Stimulated activated CD4-positive, alpha-beta T cell treated with anti-CD3 and anti-CD28 coated beads, TNF-alpha, amount 100 ng/mL, for 48 hours (primary cell): ENCODE measurements around the gene TRIM39.
A peak's percentile ranks its signal among the peaks of the same experiment; 100 is the strongest.
"Not testable (repeated sequence)": the region's sequence is repeated elsewhere in the genome, so short reads cannot be mapped to it uniquely, and the experiment has no call there.

Experiments
- DNase-seq, 3 donors: peaks; one replicate each; pipeline ENCODE4 v3.0.0-alpha.2; 2020; ENCODE audit warnings: low read depth in 3 of 3

Gene TRIM39

DNA sequence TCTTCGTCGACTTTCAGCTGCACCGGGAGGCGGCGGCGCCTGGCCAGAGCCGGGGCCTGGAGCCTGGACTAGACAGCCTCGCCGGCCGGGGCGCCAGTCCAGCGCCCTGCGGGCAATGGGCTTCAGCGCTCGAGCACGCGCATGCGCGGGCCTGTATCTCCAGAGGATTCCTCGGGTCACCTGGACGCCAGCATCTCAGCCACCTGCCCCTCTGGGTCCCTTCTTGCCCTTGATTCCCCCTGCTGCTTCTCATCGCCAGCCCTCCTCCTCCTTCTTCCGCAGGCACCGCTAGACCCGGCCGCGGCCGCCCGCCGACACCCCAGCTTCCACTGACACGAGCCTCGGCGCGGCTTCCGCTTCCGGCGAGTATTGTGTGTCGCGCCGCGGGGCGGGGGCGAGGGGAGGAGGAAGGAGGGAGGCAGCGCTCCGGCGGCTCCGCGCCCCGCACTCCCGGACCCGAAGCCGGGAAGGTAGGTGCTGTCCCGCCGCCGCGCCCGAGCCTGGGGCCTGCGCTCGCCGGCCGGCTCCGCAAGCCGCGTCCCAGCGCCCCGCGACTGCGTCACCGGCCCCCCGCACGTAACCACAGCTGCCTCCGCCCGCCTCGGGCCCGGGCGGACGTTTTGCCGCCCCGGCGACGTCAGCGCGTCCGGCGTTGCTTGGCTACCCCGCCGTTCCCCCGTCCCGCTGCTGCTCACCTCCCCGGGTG, at the start of gene TRIM39:
Gene TRIM39, plus strand, starts transcription at position 402 of the 706 bp plus-strand sequence. CDS start 2,391 bp downstream, outside the sequence.
- peak; percentile 67 to 83 (median 80) for DNase-seq

DNA sequence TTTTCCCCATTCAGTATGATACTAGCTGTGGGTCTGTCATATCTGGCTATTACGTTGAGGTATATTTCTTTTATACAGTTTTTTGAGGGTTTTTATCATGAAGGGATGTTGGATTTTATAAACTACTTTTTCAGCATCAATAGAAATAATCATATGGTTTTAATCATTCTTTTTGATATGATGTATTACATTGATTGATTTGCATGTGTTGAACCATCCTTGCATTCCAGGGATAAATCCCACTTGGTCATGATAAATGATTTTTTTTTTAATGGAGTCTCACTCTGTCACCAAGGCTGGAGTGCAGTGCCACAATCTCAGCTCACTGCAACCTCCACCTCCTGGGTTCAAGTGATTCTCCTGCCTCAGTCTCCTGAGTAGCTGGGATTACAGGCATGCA, 45.7 kb upstream of the TRIM39 start:
- DNase-seq: not testable (repeated sequence)

DNA sequence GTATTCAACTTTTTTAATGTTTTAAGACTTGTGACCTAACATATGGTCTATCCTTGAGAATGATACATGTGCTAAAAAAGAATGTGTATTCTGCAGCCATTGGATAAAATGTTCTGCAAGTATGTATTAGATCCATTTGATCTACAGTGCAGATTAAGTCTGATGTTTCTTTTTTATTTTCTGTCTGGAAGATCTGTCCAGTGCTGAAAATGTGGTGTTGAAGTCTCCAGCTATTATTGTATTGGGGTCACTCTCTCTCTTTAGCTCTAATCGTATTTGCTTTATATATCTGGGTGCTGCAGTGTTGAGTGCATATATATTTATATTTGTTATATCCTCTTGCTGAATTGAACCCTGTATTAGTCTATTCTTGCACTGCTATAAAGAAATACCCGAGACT, 44.2 kb upstream of the TRIM39 start:
- no peak for DNase-seq

DNA sequence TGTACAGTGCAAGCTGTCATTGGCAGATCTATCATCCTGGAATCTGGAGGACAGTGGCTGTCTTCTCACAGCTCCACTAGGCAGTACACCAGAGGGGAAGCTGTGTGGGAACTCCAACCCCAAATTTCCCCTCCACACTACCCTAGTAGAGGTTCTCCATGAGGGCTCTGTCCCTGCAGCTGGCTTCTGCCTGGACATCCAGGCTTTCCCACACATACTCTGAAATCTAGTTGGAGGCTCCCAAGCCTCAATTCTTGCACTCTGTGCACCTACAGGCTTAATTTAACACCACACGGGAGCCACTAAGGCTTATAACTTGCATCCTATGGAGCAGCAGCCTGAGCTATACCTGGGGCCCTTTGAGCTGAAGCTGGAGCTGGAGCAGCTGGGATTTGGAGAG, 43.0 kb upstream of the TRIM39 start:
- DNase-seq: no peak

DNA sequence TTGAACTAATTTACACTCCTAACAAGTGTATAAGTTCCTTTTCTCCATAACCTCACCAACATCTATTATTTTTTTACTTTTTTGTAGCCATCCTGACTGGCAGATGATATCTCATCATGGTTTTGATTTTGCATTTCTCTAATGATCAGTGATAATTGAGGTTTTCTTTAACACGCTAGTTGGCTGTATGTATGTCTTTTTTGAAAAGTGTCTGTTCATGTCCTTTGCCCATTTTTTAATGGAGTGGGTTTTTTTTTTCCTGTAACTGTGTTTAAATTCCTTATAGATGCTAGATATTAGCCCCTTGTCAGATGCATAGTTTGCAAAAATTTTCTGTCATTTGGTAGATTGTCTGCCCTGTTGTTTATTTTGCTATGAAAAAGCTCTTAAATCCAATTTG, 39.6 kb upstream of the TRIM39 start:
- no peak for DNase-seq

DNA sequence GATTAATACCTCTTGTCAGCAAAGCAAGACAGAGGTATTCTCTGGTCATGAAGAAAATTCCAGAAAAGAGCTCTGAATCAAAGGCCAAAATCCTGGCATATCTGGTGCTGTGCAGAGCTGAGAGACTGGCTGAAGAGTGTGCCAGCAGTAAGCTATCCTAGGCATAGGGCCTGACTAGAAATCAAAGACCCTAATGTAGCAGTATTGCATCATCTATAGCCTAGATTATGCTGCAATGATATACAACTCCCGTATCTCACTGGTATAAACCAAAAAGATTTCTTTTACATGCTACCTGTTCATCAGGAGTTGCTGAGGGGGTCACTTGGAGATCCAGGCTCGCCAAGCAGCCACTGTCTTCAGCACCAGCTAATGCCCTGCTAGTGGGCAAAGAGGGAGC, 30.9 kb upstream of the TRIM39 start:
- no peak for DNase-seq

DNA sequence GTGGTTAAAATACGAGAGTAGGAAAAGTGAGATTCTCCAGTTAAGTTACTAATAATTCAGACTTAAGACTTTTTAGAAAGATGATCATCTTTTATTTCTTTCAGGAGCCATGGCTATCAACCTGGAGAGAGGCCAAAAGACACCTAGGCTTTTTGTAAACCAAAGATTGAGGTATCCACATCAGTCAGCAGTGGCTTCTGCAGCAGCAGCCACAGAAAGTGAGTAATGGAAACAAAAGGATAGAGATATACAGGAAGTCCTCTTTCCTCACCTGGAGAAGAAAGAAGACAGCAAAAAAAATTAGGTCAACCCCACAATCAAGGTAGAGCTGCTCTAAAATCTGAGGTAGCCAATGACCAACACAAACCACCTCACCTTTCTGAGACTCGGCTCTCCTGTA, 22.7 kb upstream of the TRIM39 start:
- no peak for DNase-seq

DNA sequence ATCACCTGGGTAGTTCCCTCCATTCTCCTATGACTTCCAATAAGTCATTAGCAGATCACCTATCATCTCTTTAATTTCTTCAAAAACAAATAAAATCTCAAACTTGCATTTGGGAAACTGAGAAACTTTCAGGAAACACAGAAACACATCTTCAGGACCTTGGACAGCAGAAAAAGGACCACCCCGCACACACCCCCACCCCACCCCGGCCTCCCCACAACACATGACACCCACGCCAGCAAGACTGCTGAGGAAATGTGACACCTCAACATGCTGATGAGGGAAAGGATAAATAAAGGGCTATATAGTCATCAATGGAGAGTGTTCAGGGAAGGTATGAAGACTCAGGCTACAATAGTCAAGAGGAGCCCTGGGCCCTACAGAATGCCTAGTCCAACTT, 15.6 kb upstream of the TRIM39 start:
- no peak for DNase-seq

DNA sequence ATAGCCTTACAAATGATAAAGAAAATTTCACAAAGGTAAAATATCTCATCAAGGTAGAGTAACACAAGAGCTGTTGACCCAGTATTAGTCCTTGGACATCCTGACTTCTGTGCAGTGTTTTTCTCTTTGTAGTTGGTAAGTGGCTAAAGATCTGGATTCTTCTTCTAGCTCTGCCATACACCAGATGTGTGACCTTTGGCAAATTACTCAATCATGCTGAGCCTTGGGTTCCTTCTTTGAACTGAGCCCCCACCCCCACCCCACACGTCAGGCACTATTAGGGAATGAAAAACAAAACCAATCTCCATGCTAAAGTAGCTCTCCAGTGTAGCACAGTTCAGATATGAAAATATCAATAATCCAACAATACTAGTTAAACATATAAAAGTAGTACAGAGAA, 15.1 kb upstream of the TRIM39 start:
- no peak for DNase-seq

DNA sequence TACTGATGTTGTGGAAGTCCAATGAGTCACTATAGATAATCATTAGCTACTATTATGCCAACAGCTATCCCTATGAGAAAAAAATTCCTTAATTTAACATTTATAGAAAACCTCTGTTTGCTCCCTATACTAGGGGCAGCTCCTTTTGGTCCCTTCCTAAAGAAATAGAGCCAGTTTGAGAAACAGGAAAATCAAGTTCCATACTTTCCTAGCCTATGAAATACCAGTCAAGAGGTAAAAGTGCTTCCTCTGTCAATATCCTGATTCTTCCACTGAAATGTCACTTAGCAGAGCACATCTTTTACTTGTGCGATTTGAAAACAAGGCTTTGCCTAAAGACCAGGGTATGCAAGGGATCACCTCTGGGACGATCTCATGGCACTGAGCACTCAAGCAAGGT, 14.5 kb upstream of the TRIM39 start:
- no peak for DNase-seq

DNA sequence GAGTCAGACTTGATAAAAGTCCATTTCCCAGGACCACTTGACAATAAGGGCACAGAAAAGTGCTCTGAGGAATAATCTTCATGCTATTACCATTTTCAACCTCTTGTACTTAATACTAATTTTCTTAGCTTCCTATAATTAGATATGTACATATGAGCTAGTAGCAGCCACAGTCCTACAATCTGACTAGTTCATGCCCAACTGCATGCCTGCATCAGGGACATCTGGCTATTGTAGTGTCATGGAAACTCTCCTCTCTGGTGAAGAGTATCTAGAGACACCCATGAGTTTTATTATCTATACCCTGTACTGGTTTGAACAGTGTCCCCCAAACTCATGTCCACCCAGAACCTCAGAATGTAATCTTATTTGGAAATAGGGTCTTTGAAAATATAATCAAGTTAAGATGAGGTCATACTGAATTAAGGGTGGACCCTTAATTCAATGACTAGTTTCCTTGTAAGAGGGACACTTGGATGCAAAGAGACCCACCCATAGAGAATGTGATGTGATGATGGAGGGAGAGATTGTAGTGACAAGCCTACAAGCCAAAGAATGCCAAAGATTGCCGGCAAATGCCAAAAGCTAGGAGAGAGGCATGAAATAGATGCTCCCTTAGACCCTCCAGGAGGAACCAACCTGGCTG, 13.9 kb upstream of the TRIM39 start:
- no peak for DNase-seq

DNA sequence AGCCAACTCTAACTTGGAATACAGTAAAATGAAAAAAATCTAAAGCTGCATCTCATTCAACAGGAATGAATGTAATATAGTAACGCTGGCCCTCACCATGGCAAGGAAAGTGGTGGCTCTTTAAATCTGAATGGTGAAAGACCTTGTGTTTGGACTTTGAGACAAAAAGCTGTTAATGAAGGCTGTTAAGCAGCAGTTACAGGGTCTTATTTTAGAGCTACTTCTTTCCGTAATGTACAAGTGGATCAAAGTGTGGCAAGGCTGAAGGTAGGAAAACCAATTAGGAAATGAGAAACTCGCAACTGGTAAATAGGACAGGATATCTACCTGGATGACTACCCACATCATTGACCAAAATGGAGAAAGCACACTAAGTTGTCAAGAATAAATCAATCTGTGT, 11.6 kb upstream of the TRIM39 start:
- no peak for DNase-seq

DNA sequence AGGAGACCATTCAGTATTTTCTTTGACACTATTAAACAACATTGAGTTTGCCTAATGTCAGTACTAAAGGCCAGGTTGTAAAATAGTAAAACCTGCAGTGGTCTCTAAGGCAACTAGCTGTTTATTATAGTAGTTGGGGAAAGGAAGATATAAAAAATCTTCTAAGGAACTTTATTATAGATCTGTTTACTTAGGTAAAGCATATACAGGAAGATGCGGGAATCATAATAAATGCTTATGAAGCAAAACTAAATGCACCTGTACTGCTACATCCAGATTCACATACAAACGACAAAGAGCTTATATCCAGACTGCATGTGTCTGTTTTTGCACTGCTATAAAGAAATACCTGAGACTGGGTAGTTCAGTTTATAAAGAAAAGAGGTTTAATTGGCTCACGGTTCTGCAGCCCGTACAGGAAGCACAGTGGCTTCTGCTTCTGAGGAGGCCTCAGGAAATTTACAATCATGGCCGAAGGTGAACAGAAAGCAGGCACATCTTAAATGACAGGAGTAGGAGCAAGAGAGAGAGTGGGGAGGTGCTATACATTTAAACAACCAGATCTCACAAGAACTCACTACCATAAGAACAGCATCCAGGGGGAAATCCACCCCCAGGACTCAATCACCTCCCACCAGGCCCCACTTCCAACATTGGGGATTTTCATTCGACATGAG, 8.7 kb upstream of the TRIM39 start:
- DNase-seq: no peak

DNA sequence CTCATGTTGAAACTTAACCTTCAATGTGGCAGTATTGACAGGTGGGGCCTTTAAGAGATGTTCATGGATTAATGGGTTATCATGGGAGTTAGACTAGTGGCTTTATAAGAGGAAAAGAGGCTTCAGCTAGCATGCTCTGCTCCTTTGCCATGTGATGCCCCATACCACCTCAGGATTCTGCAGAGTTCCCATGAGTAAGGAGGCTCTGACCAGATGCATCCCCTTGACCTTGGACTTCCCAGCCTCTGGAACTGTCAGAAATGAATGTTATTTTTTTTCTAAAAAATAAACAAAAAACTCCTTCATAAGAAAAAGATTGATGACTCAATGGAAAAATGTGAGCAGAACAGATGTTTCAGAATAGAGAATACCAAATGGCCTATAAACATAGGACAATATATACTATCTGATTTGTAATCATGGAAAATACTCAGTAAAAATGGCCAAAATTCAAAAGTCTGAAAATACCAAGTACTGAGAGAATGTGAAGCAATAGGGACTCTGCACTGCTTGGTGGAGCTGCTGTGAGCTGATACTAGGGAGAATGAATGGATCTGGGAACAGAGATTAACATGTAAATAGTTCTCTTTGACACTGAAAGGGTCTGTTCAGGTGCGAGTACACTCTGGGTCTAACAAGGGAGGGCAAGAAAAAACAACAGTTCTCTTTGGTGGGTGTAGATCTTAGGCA, 7.4 kb upstream of the TRIM39 start:
- DNase-seq: no peak

DNA sequence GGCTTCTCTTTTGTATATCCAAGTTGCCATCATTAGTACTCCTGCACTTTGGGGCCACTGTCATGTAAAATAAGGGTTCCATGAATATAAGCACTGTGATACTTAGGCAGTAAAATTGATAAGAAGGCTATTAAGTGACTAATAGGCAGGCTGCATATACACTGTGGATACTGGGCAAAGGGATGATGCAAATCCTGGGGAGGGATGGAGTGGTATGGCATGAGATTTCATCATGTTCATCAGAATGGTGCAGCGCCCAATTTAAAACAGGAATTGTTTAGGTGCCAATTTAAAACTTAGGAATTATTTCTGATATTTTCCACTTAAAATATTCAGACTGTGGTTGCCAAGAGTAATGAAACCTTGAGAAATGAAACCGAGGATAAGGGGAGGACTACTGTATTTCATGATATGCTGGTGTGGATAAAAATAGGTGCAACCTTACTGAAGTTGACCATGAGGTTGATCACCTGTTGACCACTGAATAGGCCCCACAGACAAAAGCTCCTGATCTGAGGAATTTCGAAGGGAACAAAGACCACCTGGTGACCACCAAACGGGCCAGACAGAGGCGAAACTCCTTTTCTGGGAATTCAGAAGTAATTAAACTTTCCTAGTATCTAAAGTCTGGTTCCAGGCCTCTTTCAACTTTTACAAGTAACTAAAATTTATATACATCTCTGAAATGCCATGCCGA, 4.9 kb upstream of the TRIM39 start:
- DNase-seq: no peak

DNA sequence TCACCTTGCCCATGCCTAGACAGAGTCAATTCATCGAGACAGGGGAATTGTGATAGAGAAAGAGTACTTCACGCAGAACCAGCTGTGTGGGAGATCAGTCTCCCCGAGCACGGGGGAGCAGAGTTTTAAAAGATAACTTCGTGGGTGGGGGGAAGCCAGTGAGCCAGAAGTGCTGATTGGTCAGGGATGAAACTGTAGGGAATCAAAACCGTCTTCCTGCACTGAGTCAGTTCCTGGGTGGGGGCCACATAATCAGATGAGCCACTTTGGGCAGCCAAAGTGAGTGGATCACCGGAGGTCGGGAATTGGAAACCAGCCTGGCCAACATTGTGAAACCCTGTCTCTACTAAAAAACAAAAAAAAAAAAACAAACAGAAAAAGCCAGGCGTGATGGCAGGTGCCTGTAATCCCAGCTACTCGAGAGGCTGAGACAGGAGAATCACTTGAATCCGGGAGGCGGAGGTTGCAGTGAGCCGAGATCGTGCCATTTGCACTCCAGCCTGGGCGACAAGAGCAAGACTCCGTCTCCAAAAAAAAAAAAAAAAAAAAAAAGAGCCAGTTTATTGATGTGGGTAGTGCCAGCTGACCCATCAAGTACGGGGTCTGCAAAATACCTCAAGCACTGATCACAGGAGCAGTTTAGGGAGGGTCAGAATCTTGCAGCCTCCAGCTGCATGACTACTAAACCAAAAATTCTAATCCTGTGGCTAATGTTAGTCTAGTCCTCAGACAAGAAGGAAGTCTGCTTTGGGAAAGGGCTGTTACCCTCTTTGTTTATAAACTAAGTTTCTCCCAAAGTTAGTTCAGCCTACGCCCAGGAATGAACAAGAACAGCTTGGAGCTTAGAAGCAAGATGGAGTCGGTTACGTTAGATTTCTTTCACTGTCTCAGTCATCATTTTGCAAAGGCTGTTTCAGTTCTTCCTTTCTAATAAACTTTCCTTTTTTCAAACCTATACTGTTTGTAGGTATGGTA, 3.9 kb upstream of the TRIM39 start:
- no peak for DNase-seq

DNA sequence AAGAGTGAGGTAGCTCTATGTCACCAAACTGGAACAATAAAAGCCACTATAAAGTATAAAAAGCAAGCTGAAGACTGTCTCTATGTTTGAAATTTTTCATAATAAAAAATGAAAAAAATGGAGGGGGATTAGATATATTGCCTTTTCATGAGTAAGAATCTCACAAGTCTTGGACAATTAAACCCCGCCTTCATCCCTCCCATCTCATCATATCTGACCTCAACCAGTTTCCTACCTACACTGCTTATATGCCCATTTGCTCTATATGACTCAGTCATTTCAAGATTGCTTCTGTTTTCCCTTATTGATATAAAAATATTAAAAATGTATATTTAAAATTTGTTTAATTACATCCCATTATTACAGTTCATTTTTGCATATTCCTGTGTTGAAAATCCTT, 2.9 kb upstream of the TRIM39 start:
- DNase-seq: no peak

DNA sequence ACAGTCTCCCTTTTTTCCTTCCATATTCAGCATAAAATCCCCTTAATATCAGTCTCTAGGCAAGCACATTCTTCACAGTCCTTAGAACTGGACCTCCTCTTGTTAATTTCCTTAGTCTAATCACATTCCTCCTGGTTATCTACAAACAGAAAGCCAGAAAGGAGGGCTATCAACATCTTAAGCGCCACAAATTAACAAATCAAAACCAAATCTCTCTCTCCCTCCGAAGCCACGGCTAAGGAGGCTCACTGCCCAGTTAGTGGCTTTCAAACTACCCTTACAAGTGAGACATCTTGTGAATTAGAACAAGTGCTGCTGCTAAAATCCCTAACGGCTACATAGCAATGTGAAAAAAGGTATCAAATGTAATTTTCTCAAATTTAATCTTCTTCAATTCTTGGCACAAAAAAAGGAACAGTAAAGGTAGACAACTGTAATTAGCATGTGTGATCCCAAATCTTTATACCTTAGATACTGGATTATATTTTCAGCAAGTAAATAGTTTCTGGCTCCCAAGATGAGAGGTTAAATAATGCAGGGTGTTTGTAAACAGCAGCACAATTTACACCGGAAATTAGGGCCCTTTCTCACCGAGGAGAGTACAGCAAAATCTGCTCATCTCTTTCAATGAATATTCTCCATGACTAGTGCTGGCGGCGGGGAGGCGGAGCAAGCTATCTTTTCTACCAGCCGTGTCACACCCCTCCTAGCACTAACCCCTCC, 1.4 kb upstream of the TRIM39 start:
- DNase-seq: peak; percentile 62 to 81 (median 79)

DNA sequence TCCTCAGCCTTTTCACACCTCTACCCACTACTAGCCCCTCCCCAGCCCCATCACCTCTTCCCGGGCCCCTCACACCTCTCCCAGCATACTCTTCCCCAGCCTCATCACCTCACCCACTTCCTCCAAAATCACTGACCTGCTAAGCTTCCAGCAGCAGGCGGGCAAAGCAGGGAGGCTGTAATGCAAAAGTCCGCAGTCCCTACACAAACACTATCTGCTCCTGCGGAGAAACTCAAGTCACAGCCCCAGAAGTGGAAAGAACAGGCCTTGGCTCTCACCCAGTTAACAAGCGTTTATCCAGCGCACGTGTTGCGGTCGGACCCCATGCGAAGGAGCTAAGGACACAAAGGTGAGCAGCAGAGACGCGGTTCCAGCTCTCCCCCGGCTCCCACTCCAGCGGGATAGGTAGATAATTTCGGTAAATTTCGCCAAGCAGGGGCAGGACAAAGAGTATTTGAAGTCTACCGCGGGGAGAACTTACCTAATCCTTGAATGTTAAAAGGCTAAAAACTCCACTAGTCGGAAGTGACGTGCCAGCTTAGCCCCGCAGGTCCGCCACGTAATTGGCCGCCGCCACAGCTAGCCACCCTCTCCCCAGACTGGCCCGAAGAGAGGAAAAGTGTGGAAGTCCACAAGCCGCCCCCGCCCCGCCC, 728 bp upstream of the TRIM39 start:
- peak; percentile 43 to 63 (median 51) for DNase-seq
